Thoracic aorta (tissue), 2 donors: ENCODE data around the gene RRP9. TPM values are rescaled to one million over a fixed set of nuclear protein-coding genes. Genes with fewer than 3 reads are reported as not detected.
"Not testable (repeated sequence)": the region's sequence is repeated elsewhere in the genome, so short reads cannot be mapped to it uniquely, and the experiment has no call there.

Source experiments
- ATAC-seq: fragments of 150-250 bp; one replicate; pipeline ENCODE4 v1.8.0; 2017; ENCODE audit warnings: low read depth; ENCODE audit not compliant: insufficient number of reproducible peaks, low FRiP score
- DNase-seq: peaks from one replicate; pipeline ENCODE4 v3.0.0-alpha.2; 2020; ENCODE audit warnings: low spot score
- H3K27ac ChIP-seq, 2 donors: fragments of 200-600 bp; sonication (generic); 1 replicate in 1 of 2; 2 replicates in 1 of 2; pipeline ENCODE4 v1.5.1; 2016; ENCODE audit warnings: mild to moderate bottlenecking in 2 of 2, moderate library complexity in 2 of 2
- H3K27me3 ChIP-seq: fragments of 200-600 bp; sonication (generic); replicated peaks from 2 replicates; pipeline ENCODE4 v1.6.0; 2016; ENCODE audit warnings: mild to moderate bottlenecking; ENCODE audit not compliant: insufficient read depth
- H3K36me3 ChIP-seq: fragments of 200-600 bp; sonication (generic); one replicate; pipeline ENCODE4 v1.5.1; 2016
- H3K4me1 ChIP-seq, 2 donors: fragments of 200-600 bp; sonication (generic); 1 replicate in 1 of 2; 2 replicates in 1 of 2; pipeline versions ENCODE4 v1.5.1 to v1.6.0; 2016; ENCODE audit warnings: low read depth in 2 of 2, mild to moderate bottlenecking in 1 of 2; ENCODE audit not compliant: control insufficient read depth in 1 of 2
- H3K4me3 ChIP-seq: fragments of 200-600 bp; sonication (generic); 2 replicates; pipeline ENCODE4 v1.5.1; 2016; ENCODE audit warnings: mild to moderate bottlenecking
- H3K9me3 ChIP-seq: fragments of 200-600 bp; sonication (generic); 2 replicates; pipeline ENCODE4 v1.5.1; 2016
- CTCF ChIP-seq: fragments of 200-600 bp; sonication (generic); IDR thresholded peaks from one replicate; pipeline ENCODE4 v1.5.1; 2019; ENCODE audit warnings: antibody characterized with exemption
- total RNA-seq, 2 donors: library from RNA; depleted of rRNA; stranded (reverse); fragments of >200 nt; gene quantifications; one replicate each; pipeline versions ENCODE4 v1.1.0 to v1.2.3, GENCODE V29; 2016

The RRP9 gene
- total RNA-seq, 2 donors from 2014 or later: 7.7 to 21.8 TPM

GRCh38 chr3:51916418-51916817 lies 25.3 kb downstream of the RRP9 start:
- H3K36me3 ChIP-seq: no peaks in the 10 kb centered on the region
- no peak overlapping the region for H3K27ac ChIP-seq
- no peak for DNase-seq
- ATAC-seq: no peak
- no peak overlapping the region for H3K4me3 ChIP-seq
- H3K27me3 ChIP-seq: no peaks in the 10 kb centered on the region
- no peaks in the 10 kb centered on the region for H3K4me1 ChIP-seq
- no peaks in the 10 kb centered on the region for H3K9me3 ChIP-seq
- TF ChIP-seq CTCF: no peak

GRCh38 chr3:51908026-51908425 lies 33.7 kb downstream of the RRP9 start:
- Histone ChIP-seq H3K27ac (no peak overlapping the region), H3K9me3 (no peaks in the 10 kb centered on the region), H3K36me3 (no peaks in the 10 kb centered on the region), H3K4me3 (no peak overlapping the region), H3K4me1 (no peaks in the 10 kb centered on the region), H3K27me3 (no peaks in the 10 kb centered on the region)
- DNase-seq (no peak), ATAC-seq (no peak)
- no peak for TF ChIP-seq CTCF

- TF ChIP-seq CTCF: no peak
- no peaks in the 10 kb centered on the region for H3K36me3 ChIP-seq
- H3K27ac ChIP-seq: no peak overlapping the region
- H3K27me3 ChIP-seq: no peaks in the 10 kb centered on the region
- H3K4me1 ChIP-seq: no peaks in the 10 kb centered on the region
- no peaks in the 10 kb centered on the region for H3K9me3 ChIP-seq
- H3K4me3 ChIP-seq: no peak overlapping the region
- ATAC-seq (no peak), DNase-seq (no peak)
Measured at GRCh38 chr3:51904034-51904823, 37.5 kb downstream of the RRP9 start.

GRCh38 chr3:51902361-51902760 lies 39.3 kb downstream of the RRP9 start:
- not testable (repeated sequence) for H3K9me3 ChIP-seq, ATAC-seq, DNase-seq

GRCh38 chr3:51900043-51900442 lies 41.7 kb downstream of the RRP9 start:
- not testable (repeated sequence) for H3K27ac ChIP-seq, H3K9me3 ChIP-seq, DNase-seq, H3K27me3 ChIP-seq, H3K4me3 ChIP-seq, ATAC-seq, H3K36me3 ChIP-seq, H3K4me1 ChIP-seq

More at GRCh38 chr3:51902361-51902760, 39.3 kb downstream of the RRP9 start:
- H3K4me1 ChIP-seq, H3K4me3 ChIP-seq, H3K27me3 ChIP-seq, H3K36me3 ChIP-seq, H3K27ac ChIP-seq: not testable (repeated sequence)

- Histone ChIP-seq H3K4me1 (no peaks in the 10 kb centered on the region), H3K4me3 (no peak overlapping the region), H3K9me3 (no peaks in the 10 kb centered on the region), H3K27ac (no peak overlapping the region), H3K27me3 (no peaks in the 10 kb centered on the region), H3K36me3 (no peaks in the 10 kb centered on the region)
- no peak for ATAC-seq
- TF ChIP-seq CTCF: no peak
- DNase-seq: no peak
Measured at GRCh38 chr3:51897391-51897790, 44.3 kb downstream of the RRP9 start.
